Activated naive CD8-positive, alpha-beta T cell (primary cell): ENCODE data around the gene RPN2.
"Not testable (repeated sequence)": the region's sequence is repeated elsewhere in the genome, so short reads cannot be mapped to it uniquely, and the experiment has no call there.

Source experiments
- H3K27ac Mint-ChIP-seq: one replicate; pipeline ENCODE4 v1.8.0; 2021; ENCODE audit warnings: mixed read lengths
- H3K27me3 Mint-ChIP-seq: one replicate; pipeline ENCODE4 v1.8.0; 2021; ENCODE audit warnings: mixed read lengths
- H3K36me3 Mint-ChIP-seq: one replicate; pipeline ENCODE4 v1.8.0; 2021; ENCODE audit warnings: mixed read lengths
- H3K4me1 Mint-ChIP-seq: one replicate; pipeline ENCODE4 v1.8.0; 2021; ENCODE audit warnings: low read depth, mixed read lengths
- H3K4me3 Mint-ChIP-seq: one replicate; pipeline ENCODE4 v1.8.0; 2021; ENCODE audit warnings: mild to moderate bottlenecking, mixed read lengths
- H3K9me3 Mint-ChIP-seq: one replicate; pipeline ENCODE4 v1.8.0; 2021; ENCODE audit warnings: low read depth, mixed read lengths

The RPN2 gene

GRCh38 chr20:37178839-37179682, at the start of gene RPN2, which contains the start of gene MROH8:
Gene RPN2, plus strand, starts transcription at chr20:37179330. Its CDS starts 27 bp downstream, at chr20:37179357.
Gene MROH8, minus strand, starts transcription at chr20:37179548.
- H3K9me3 Mint-ChIP-seq = no peaks in the 10 kb centered on the region
- peaks cover 39% of the 10 kb centered on the region for H3K4me1 Mint-ChIP-seq
- H3K36me3 Mint-ChIP-seq = no peaks in the 10 kb centered on the region
- peak within 1 kb of the TSS; percentile 98 for H3K27ac Mint-ChIP-seq
- H3K4me3 Mint-ChIP-seq = peak within 1 kb of the TSS; percentile 90
- no peaks in the 10 kb centered on the region for H3K27me3 Mint-ChIP-seq

GRCh38 chr20:37131486-37131885, 47.6 kb upstream of the RPN2 start:
- Mint-ChIP-seq H3K4me1 (no peaks in the 10 kb centered on the region), H3K4me3 (no peak overlapping the region), H3K9me3 (no peaks in the 10 kb centered on the region), H3K36me3 (no peaks in the 10 kb centered on the region), H3K27me3 (no peaks in the 10 kb centered on the region), H3K27ac (no peak overlapping the region)

- no peaks in the 10 kb centered on the region for H3K9me3 Mint-ChIP-seq
These were observed 45.2 kb upstream of the RPN2 start for GRCh38 chr20:37133952-37134351.

GRCh38 chr20:37137547-37137946, 41.6 kb upstream of the RPN2 start:
- no peaks in the 10 kb centered on the region for H3K9me3 Mint-ChIP-seq
- H3K4me1 Mint-ChIP-seq = no peaks in the 10 kb centered on the region
- H3K36me3 Mint-ChIP-seq = no peaks in the 10 kb centered on the region
- H3K27me3 Mint-ChIP-seq = no peaks in the 10 kb centered on the region
- H3K4me3 Mint-ChIP-seq = no peak overlapping the region
- H3K27ac Mint-ChIP-seq = no peak overlapping the region

More at GRCh38 chr20:37133952-37134351, 45.2 kb upstream of the RPN2 start:
- Mint-ChIP-seq H3K27me3 (no peaks in the 10 kb centered on the region), H3K36me3 (no peaks in the 10 kb centered on the region), H3K4me3 (no peak overlapping the region), H3K27ac (no peak overlapping the region), H3K4me1 (no peaks in the 10 kb centered on the region)

- Mint-ChIP-seq H3K36me3 (peaks cover 2% of the 10 kb centered on the region), H3K27ac (no peak overlapping the region), H3K9me3 (no peaks in the 10 kb centered on the region), H3K4me3 (no peak overlapping the region), H3K4me1 (no peaks in the 10 kb centered on the region), H3K27me3 (no peaks in the 10 kb centered on the region)
These were observed 36.4 kb upstream of the RPN2 start for GRCh38 chr20:37142708-37143107.

DNA sequence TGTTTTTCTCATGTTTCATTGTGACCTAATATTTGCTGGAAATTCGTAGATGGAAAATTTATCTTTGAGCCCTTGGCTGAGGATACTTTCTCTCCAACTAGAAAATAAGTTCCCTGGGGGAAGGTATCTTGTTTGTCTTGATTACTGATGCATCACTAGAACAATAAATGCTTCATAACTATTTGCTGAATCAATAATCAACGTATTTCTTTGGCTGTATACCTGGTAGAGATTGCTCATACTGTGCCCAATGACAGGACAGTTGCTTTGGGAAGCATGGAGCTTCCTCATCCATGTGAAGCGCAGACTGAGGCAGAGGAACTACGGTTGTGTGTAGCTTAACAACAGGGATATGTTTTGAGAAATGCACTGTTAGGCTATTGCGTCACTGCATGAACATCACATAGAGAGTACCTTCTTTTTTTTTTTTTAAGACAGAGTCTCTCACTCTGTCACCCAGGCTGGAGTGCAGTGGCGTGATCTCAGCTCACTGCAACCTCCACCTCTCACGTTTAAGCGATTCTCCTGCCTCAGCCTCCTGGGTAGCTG, 34.2 kb upstream of the RPN2 start:
- Mint-ChIP-seq H3K4me1 (no peaks in the 10 kb centered on the region), H3K9me3 (no peaks in the 10 kb centered on the region), H3K27me3 (no peaks in the 10 kb centered on the region), H3K36me3 (peaks cover 2% of the 10 kb centered on the region), H3K27ac (no peak overlapping the region), H3K4me3 (no peak overlapping the region)

DNA sequence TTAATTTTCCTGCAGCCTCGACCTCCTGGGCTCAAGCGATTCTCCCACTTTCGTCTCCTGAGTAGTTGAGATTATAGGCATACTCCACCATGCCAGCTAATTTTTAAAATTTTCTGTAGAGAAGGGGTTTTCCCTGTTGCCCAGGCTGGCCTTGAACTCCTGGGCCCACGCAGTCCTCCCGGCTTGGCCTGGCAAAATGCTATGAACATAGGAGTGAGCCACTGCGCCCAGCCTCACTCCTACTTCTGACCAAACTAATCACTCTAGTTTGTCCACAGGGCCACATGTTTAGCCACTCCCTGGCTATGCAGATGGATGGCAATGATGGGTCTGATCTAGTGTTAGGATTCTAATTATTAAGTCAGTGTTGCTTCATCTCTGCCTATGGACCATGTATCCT, 31.9 kb upstream of the RPN2 start:
- no peak overlapping the region for H3K4me3 Mint-ChIP-seq
- H3K27ac Mint-ChIP-seq = no peak overlapping the region
- no peaks in the 10 kb centered on the region for H3K9me3 Mint-ChIP-seq
- no peaks in the 10 kb centered on the region for H3K27me3 Mint-ChIP-seq
- peaks cover 2% of the 10 kb centered on the region for H3K36me3 Mint-ChIP-seq
- H3K4me1 Mint-ChIP-seq = no peaks in the 10 kb centered on the region

DNA sequence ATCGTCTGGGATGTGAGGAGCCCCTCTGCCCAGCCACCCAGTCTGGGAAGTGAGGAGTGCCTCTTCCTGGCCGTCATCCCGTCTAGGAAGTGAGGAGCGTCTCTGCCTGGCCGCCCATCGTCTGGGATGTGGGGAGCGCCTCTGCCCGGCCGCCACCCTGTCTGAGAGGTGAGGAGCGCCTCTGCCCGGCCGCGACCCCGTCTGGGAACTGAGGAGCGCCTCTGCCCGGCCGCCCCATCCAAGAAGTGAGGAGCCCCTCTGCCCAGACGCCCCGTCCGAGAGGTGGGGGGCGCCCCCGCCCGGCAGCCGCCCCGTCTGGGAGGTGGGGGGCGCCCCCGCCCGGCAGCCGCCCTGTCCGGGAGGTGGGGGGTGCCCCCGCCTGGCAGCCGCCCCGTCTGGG, 28.3 kb upstream of the RPN2 start:
- not testable (repeated sequence) for H3K27me3 Mint-ChIP-seq, H3K4me3 Mint-ChIP-seq, H3K4me1 Mint-ChIP-seq, H3K36me3 Mint-ChIP-seq, H3K9me3 Mint-ChIP-seq, H3K27ac Mint-ChIP-seq

GRCh38 chr20:37151529-37151928, 27.6 kb upstream of the RPN2 start:
- Mint-ChIP-seq H3K9me3 (no peaks in the 10 kb centered on the region), H3K36me3 (no peaks in the 10 kb centered on the region), H3K4me1 (no peaks in the 10 kb centered on the region), H3K4me3 (no peak overlapping the region), H3K27ac (no peak overlapping the region), H3K27me3 (no peaks in the 10 kb centered on the region)

DNA sequence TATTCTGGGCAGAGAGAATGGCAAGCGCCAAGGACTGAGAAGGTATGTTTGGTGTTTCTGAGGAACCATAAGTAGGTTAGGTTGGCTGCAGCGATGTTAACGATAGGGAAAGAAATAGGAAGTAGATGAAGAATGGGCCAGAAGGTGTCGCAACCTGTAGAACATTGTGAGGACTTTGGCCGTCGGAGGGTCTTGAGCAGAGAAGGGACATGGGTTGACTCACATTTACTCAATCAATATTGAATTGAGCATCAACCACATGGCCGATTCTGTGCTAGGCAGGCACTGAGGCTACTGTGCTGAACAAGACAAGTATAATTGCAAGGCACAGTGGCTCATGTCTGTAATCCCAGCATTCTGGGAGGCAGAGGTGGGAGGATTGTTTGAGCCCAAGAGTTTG, 26.8 kb upstream of the RPN2 start:
- H3K27me3 Mint-ChIP-seq = no peaks in the 10 kb centered on the region
- no peaks in the 10 kb centered on the region for H3K36me3 Mint-ChIP-seq
- H3K27ac Mint-ChIP-seq = no peak overlapping the region
- H3K4me1 Mint-ChIP-seq = no peaks in the 10 kb centered on the region
- H3K4me3 Mint-ChIP-seq = no peak overlapping the region
- H3K9me3 Mint-ChIP-seq = no peaks in the 10 kb centered on the region

DNA sequence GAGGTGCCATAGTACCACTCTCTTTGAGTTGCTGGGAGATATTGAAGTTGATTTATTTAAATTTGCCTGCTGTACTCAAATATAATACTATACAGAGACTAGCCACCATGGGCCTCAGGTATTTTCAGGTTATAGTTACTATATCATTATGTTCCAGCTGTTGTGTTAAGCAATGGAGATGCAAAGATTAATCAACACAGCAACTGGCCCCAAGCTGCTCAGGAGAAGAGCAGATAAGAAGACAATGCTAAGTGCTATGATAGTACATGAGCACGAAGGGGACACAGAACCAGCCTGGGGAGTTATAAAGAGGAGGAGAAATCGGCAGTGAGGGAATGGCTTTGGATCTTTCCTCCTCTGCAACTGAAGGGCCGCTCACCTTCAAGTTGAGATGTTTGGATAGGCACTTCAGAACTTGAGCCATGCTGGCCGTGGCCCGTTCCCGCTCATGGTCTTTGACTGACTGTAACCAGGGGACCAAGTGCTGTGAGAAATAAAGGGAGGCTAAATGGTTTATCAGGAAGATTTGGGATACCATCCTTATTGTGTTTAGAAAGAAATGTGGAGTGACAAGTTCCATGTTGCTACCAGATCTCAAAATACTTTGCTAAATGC, 24.3 kb upstream of the RPN2 start:
- Mint-ChIP-seq H3K4me3 (no peak overlapping the region), H3K36me3 (peaks cover 3% of the 10 kb centered on the region), H3K27me3 (no peaks in the 10 kb centered on the region), H3K27ac (no peak overlapping the region), H3K4me1 (no peaks in the 10 kb centered on the region), H3K9me3 (no peaks in the 10 kb centered on the region)

GRCh38 chr20:37155987-37156386, 23.1 kb upstream of the RPN2 start:
- H3K9me3 Mint-ChIP-seq = no peaks in the 10 kb centered on the region
- peaks cover 3% of the 10 kb centered on the region for H3K36me3 Mint-ChIP-seq
- no peak overlapping the region for H3K27ac Mint-ChIP-seq
- H3K4me3 Mint-ChIP-seq = no peak overlapping the region
- H3K4me1 Mint-ChIP-seq = no peaks in the 10 kb centered on the region
- H3K27me3 Mint-ChIP-seq = no peaks in the 10 kb centered on the region

DNA sequence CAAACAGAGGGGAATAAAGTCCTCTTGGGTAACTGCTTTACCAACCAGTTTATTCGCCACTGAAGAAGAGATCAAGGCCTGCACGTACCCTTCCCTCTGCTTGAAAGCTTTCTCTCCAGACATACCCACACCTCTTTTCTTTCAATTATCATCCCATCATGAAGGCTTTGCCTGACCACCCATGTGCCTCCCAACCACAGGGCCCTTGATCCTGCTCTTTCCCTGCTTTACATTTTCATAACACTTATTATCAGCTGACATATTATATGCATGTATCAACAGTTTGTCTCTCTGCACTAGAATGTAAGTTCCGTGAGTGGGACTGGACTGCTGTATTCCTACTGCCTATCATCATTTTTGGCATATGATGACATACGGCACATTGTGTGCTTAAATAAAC, 20.9 kb upstream of the RPN2 start:
- Mint-ChIP-seq H3K27me3 (no peaks in the 10 kb centered on the region), H3K4me3 (no peak overlapping the region), H3K9me3 (no peaks in the 10 kb centered on the region), H3K27ac (no peak overlapping the region), H3K36me3 (peaks cover 3% of the 10 kb centered on the region), H3K4me1 (no peaks in the 10 kb centered on the region)

GRCh38 chr20:37160683-37161082, 18.4 kb upstream of the RPN2 start:
- Mint-ChIP-seq H3K27me3 (no peaks in the 10 kb centered on the region), H3K9me3 (no peaks in the 10 kb centered on the region), H3K4me3 (no peak overlapping the region), H3K36me3 (peaks cover 3% of the 10 kb centered on the region), H3K4me1 (no peaks in the 10 kb centered on the region), H3K27ac (no peak overlapping the region)

- no peaks in the 10 kb centered on the region for H3K4me1 Mint-ChIP-seq
- no peak overlapping the region for H3K27ac Mint-ChIP-seq
- H3K27me3 Mint-ChIP-seq = no peaks in the 10 kb centered on the region
- no peak overlapping the region for H3K4me3 Mint-ChIP-seq
- no peaks in the 10 kb centered on the region for H3K9me3 Mint-ChIP-seq
- peaks cover 3% of the 10 kb centered on the region for H3K36me3 Mint-ChIP-seq
These were observed 17.1 kb upstream of the RPN2 start for GRCh38 chr20:37161830-37162549.
